Naive thymus-derived CD4-positive, alpha-beta T cell (primary cell): Measurements from ENCODE around the gene EIF4E1B. TPM values are rescaled to one million over a fixed set of nuclear protein-coding genes. Genes with fewer than 3 reads are reported as not detected.
A peak's percentile ranks its signal among the peaks of the same experiment; 100 is the strongest.

Source experiments
- ATAC-seq: fragments of 150-1000 bp; cut with Tn5 transposase; 2 replicates; pipeline ENCODE4 v1.10.0; 2021; ENCODE audit warnings: mild to moderate bottlenecking, moderate library complexity
- CTCF ChIA-PET: fragments of 350-600 bp; sonication (Branson Sonifier 250); formaldehyde crosslinking; loops from one replicate; lab custom pipeline; 2021; ENCODE audit warnings: antibody characterized with exemption; lab: Charles Lee
- POLR2A ChIA-PET: fragments of 350-600 bp; sonication (Branson Sonifier 250); formaldehyde crosslinking; loops from one replicate; lab custom pipeline; 2021; ENCODE audit warnings: antibody characterized with exemption, inconsistent platforms; lab: Charles Lee
- DNase-seq, 9 donors: peaks; one replicate each; pipeline versions ENCODE4 v3.0.0 to v3.0.0-alpha.2; 2020 to 2022; ENCODE audit warnings: mixed read lengths in 1 of 9
- H3K27ac ChIP-seq: one replicate; pipeline ENCODE4 v1.7.0; 2013; ENCODE audit warnings: mild to moderate bottlenecking, low read depth, low read length, moderate library complexity
- H3K27me3 ChIP-seq, 2 donors: one replicate each; pipeline ENCODE4 v1.7.0; 2013; ENCODE audit warnings: low read length in 2 of 2, mild to moderate bottlenecking in 2 of 2, moderate library complexity in 2 of 2; ENCODE audit not compliant: control insufficient read depth in 2 of 2, insufficient read depth in 2 of 2
- H3K36me3 ChIP-seq, 3 experiments: 1 replicate in 2 of 3; 2 replicates in 1 of 3; pipeline ENCODE4 v1.7.0; 2013; ENCODE audit warnings: low read length in 3 of 3, mild to moderate bottlenecking in 3 of 3, moderate library complexity in 1 of 3; ENCODE audit not compliant: insufficient read depth in 3 of 3, control insufficient read depth in 2 of 3
- H3K4me1 ChIP-seq, 2 donors: one replicate each; pipeline ENCODE4 v1.7.0; 2013; ENCODE audit warnings: low read length in 2 of 2, mild to moderate bottlenecking in 2 of 2, moderate library complexity in 1 of 2; ENCODE audit not compliant: control insufficient read depth in 2 of 2, insufficient read depth in 2 of 2
- H3K4me3 ChIP-seq: 2 replicates; pipeline ENCODE4 v1.7.0; 2013; ENCODE audit warnings: mild to moderate bottlenecking, low read length
- H3K9me3 ChIP-seq, 3 experiments: 1 replicate in 2 of 3; 2 replicates in 1 of 3; pipeline ENCODE4 v1.7.0; 2013; ENCODE audit warnings: low read length in 3 of 3; ENCODE audit not compliant: control insufficient read depth in 2 of 3
- H3K27ac Mint-ChIP-seq, 9 donors: one replicate each; pipeline ENCODE4 v1.8.0; 2020 to 2022; ENCODE audit warnings: mixed read lengths in 9 of 9, mild to moderate bottlenecking in 8 of 9, moderate library complexity in 5 of 9, inconsistent platforms in 2 of 9
- H3K27me3 Mint-ChIP-seq, 5 donors: one replicate each; pipeline ENCODE4 v1.8.0; 2021 to 2022; ENCODE audit warnings: mixed read lengths in 5 of 5, mild to moderate bottlenecking in 1 of 5
- H3K36me3 Mint-ChIP-seq, 5 donors: one replicate each; pipeline ENCODE4 v1.8.0; 2020 to 2022; ENCODE audit warnings: mixed read lengths in 5 of 5, mild to moderate bottlenecking in 3 of 5, inconsistent platforms in 1 of 5
- H3K4me1 Mint-ChIP-seq, 7 donors: one replicate each; pipeline ENCODE4 v1.8.0; 2020 to 2022; ENCODE audit warnings: mixed read lengths in 7 of 7, mild to moderate bottlenecking in 3 of 7, inconsistent platforms in 1 of 7
- H3K4me3 Mint-ChIP-seq, 10 donors: one replicate each; pipeline ENCODE4 v1.8.0; 2020 to 2022; ENCODE audit warnings: mild to moderate bottlenecking in 10 of 10, mixed read lengths in 10 of 10, moderate library complexity in 6 of 10, inconsistent platforms in 2 of 10
- H3K9me3 Mint-ChIP-seq, 11 donors: one replicate each; pipeline ENCODE4 v1.8.0; 2020 to 2022; ENCODE audit warnings: mixed read lengths in 11 of 11, mild to moderate bottlenecking in 4 of 11, inconsistent platforms in 1 of 11, moderate library complexity in 1 of 11
- intact Hi-C, 2 donors: fragments of 100-400 bp; cut with micrococcal nuclease; formaldehyde crosslinking; loops; one replicate each; pipeline ENCODE4 v1.15.1; 2023
- polyA plus RNA-seq, 2 donors: library from polyadenylated mRNA; unstranded; fragments of 300-500 nt; fragmentation: Illumina TruSeq; gene quantifications; one replicate each; pipeline ENCODE4 v1.2.3, GENCODE V29; 2021
- total RNA-seq, 6 experiments: library from RNA in 5 of 6; stranded (reverse) in 5 of 6; gene quantifications; 1 replicate in 5 of 6; 2 replicates in 1 of 6; pipeline ENCODE4 v1.2.3 and lab custom pipeline; 2021 to 2026

The EIF4E1B gene
- total and polyA plus RNA-seq, 7 experiments from 2014 or later, result not detected

- Histone ChIP-seq H3K27me3 (peaks cover 4 to 21% of the 10 kb centered on the region in 2 donors), H3K27ac (no peak overlapping the region), H3K9me3 (no peaks in the 10 kb centered on the region), H3K4me3 (no peak overlapping the region), H3K36me3 (no peaks in the 10 kb centered on the region), H3K4me1 (peaks cover 8 to 15% of the 10 kb centered on the region in 2 donors)
- POLR2A ChIA-PET, result interaction anchor here (0.6 kb wide), 1 partner anchor 214 kb away, joined by 6 read pairs; no protein-coding TSS in a partner anchor
- peaks cover 50 to 82% (median 67%) of the 10 kb centered on the region in 5 donors for H3K27me3 Mint-ChIP-seq
- DNase-seq (no peak), ATAC-seq (no peak)
- H3K27ac Mint-ChIP-seq, result no peak overlapping the region
- peaks cover 7 to 15% (median 11%) of the 10 kb centered on the region in 7 donors for H3K4me1 Mint-ChIP-seq
- peak overlapping the region in 8 of 10 donors; percentile 26 to 68 (median 58) for H3K4me3 Mint-ChIP-seq
- H3K9me3 Mint-ChIP-seq, result peaks cover 0 to 5% (median 0%) of the 10 kb centered on the region in 11 donors
- H3K36me3 Mint-ChIP-seq, result peaks cover 0 to 7% (median 3%) of the 10 kb centered on the region in 5 donors
- intact Hi-C loops, result no loop called here
- CTCF ChIA-PET, result interaction anchor here (0.8 kb wide), 1 partner anchor 25 kb away, joined by 3 read pairs; no protein-coding TSS in a partner anchor
These were observed 1.1 kb upstream of the EIF4E1B start for GRCh38 chr5:176629317-176629852.

GRCh38 chr5:176630681-176631222 is 277 bp downstream of the EIF4E1B start:
- DNase-seq (no peak), ATAC-seq (no peak)
- H3K27ac Mint-ChIP-seq, result no peak overlapping the region
- Histone ChIP-seq H3K9me3 (no peaks in the 10 kb centered on the region), H3K27me3 (peaks cover 4 to 21% of the 10 kb centered on the region in 2 donors), H3K4me3 (peak overlapping the region; percentile 43), H3K27ac (no peak overlapping the region), H3K36me3 (no peaks in the 10 kb centered on the region), H3K4me1 (peaks cover 8 to 15% of the 10 kb centered on the region in 2 donors)
- H3K9me3 Mint-ChIP-seq, result peaks cover 0 to 5% (median 0%) of the 10 kb centered on the region in 11 donors
- H3K27me3 Mint-ChIP-seq, result peaks cover 59 to 86% (median 73%) of the 10 kb centered on the region in 5 donors
- CTCF ChIA-PET, result no interaction called here
- peaks cover 7 to 16% (median 11%) of the 10 kb centered on the region in 7 donors for H3K4me1 Mint-ChIP-seq
- intact Hi-C loops, result loop anchor here in 1 of 2 donors (1.0 kb wide), 1 partner anchor 17 kb away; the partner anchor contains the start of gene TSPAN17
- POLR2A ChIA-PET, result interaction anchor here (0.6 kb wide), 1 partner anchor 1138 kb away, joined by 3 read pairs; no protein-coding TSS in a partner anchor
- peak overlapping the region; percentile 27 to 72 (median 58) for H3K4me3 Mint-ChIP-seq
- H3K36me3 Mint-ChIP-seq, result peaks cover 0 to 7% (median 4%) of the 10 kb centered on the region in 5 donors

- Mint-ChIP-seq H3K27me3 (peaks cover 59 to 86% (median 67%) of the 10 kb centered on the region in 5 donors), H3K4me3 (peak overlapping the region in 2 of 10 donors; percentile 7 to 68), H3K27ac (peak overlapping the region in 1 of 9 donors; percentile 56), H3K9me3 (peaks cover 0 to 5% (median 0%) of the 10 kb centered on the region in 11 donors), H3K4me1 (peaks cover 7 to 16% (median 11%) of the 10 kb centered on the region in 7 donors), H3K36me3 (peaks cover 0 to 7% (median 4%) of the 10 kb centered on the region in 5 donors)
- no peaks in the 10 kb centered on the region for H3K9me3 ChIP-seq
- DNase-seq, result no peak
- peaks cover 4 to 21% of the 10 kb centered on the region in 2 donors for H3K27me3 ChIP-seq
- intact Hi-C loops, result no loop called here
- ChIA-PET CTCF (no interaction called here), POLR2A (no interaction called here)
- no peaks in the 10 kb centered on the region for H3K36me3 ChIP-seq
- no peak for ATAC-seq
- H3K4me1 ChIP-seq, result peaks cover 8 to 15% of the 10 kb centered on the region in 2 donors
- no peak overlapping the region for H3K27ac ChIP-seq
- no peak overlapping the region for H3K4me3 ChIP-seq
These were observed 1.1 kb downstream of the EIF4E1B start for GRCh38 chr5:176631383-176632200.

- no peaks in the 10 kb centered on the region for H3K9me3 ChIP-seq
- peaks cover 0 to 7% (median 4%) of the 10 kb centered on the region in 5 donors for H3K36me3 Mint-ChIP-seq
- H3K4me1 Mint-ChIP-seq, result peaks cover 7 to 16% (median 11%) of the 10 kb centered on the region in 7 donors
- H3K27ac Mint-ChIP-seq, result no peak overlapping the region
- peaks cover 0 to 5% (median 0%) of the 10 kb centered on the region in 11 donors for H3K9me3 Mint-ChIP-seq
- no peak overlapping the region for H3K4me3 ChIP-seq
- ChIA-PET CTCF (interaction anchor here (1.3 to 2.1 kb wide), 2 partner anchors 25 to 28 kb away, joined by 3 to 5 read pairs; no protein-coding TSS in a partner anchor), POLR2A (no interaction called here)
- no peak for ATAC-seq
- no peak overlapping the region for H3K4me3 Mint-ChIP-seq
- intact Hi-C loops, result no loop called here
- no peaks in the 10 kb centered on the region for H3K36me3 ChIP-seq
- peaks cover 50 to 87% (median 56%) of the 10 kb centered on the region in 5 donors for H3K27me3 Mint-ChIP-seq
- peaks cover 8 to 15% of the 10 kb centered on the region in 2 donors for H3K4me1 ChIP-seq
- H3K27ac ChIP-seq, result no peak overlapping the region
- DNase-seq, result no peak
- H3K27me3 ChIP-seq, result peaks cover 4 to 21% of the 10 kb centered on the region in 2 donors
These were observed 2.3 kb downstream of the EIF4E1B start for GRCh38 chr5:176632745-176633144.

GRCh38 chr5:176633598-176633997 is 3.1 kb downstream of the EIF4E1B start:
- DNase-seq (no peak), ATAC-seq (no peak)
- Histone ChIP-seq H3K9me3 (no peaks in the 10 kb centered on the region), H3K4me3 (no peak overlapping the region), H3K4me1 (peaks cover 8 to 15% of the 10 kb centered on the region in 2 donors), H3K36me3 (no peaks in the 10 kb centered on the region), H3K27me3 (peaks cover 4 to 20% of the 10 kb centered on the region in 2 donors), H3K27ac (no peak overlapping the region)
- ChIA-PET CTCF (interaction anchor here (1.3 to 2.1 kb wide), 2 partner anchors 24 to 27 kb away, joined by 3 to 5 read pairs; no protein-coding TSS in a partner anchor), POLR2A (interaction anchor here (1.0 kb wide), 1 partner anchor 14 kb away, joined by 3 read pairs; the partner anchor contains the start of gene TSPAN17)
- Mint-ChIP-seq H3K4me1 (peaks cover 5 to 16% (median 11%) of the 10 kb centered on the region in 7 donors), H3K36me3 (peaks cover 0 to 7% (median 4%) of the 10 kb centered on the region in 5 donors), H3K4me3 (no peak overlapping the region), H3K9me3 (peaks cover 0 to 5% (median 0%) of the 10 kb centered on the region in 11 donors), H3K27me3 (peaks cover 42 to 85% (median 49%) of the 10 kb centered on the region in 5 donors), H3K27ac (no peak overlapping the region)
- intact Hi-C loops, result no loop called here

- Histone ChIP-seq H3K9me3 (no peaks in the 10 kb centered on the region), H3K4me1 (no peaks in the 10 kb centered on the region), H3K27ac (no peak overlapping the region), H3K27me3 (peaks cover 0 to 9% of the 10 kb centered on the region in 2 donors), H3K36me3 (no peaks in the 10 kb centered on the region), H3K4me3 (no peak overlapping the region)
- no peak for DNase-seq
- peaks cover 24 to 65% (median 29%) of the 10 kb centered on the region in 5 donors for H3K27me3 Mint-ChIP-seq
- H3K27ac Mint-ChIP-seq, result no peak overlapping the region
- no peak overlapping the region for H3K4me3 Mint-ChIP-seq
- H3K9me3 Mint-ChIP-seq, result peaks cover 0 to 5% (median 0%) of the 10 kb centered on the region in 11 donors
- no peak for ATAC-seq
- ChIA-PET POLR2A (no interaction called here), CTCF (no interaction called here)
- intact Hi-C loops, result no loop called here
- peaks cover 0 to 8% (median 0%) of the 10 kb centered on the region in 7 donors for H3K4me1 Mint-ChIP-seq
- H3K36me3 Mint-ChIP-seq, result peaks cover 0 to 5% (median 0%) of the 10 kb centered on the region in 5 donors
These were observed 6.0 kb downstream of the EIF4E1B start for GRCh38 chr5:176636426-176636825.
